ENCODE results near the gene ALG9.
"Not testable (repeated sequence)": the region's sequence is repeated elsewhere in the genome, so short reads cannot be mapped to it uniquely, and the experiment has no call there.

Gene ALG9

DNA sequence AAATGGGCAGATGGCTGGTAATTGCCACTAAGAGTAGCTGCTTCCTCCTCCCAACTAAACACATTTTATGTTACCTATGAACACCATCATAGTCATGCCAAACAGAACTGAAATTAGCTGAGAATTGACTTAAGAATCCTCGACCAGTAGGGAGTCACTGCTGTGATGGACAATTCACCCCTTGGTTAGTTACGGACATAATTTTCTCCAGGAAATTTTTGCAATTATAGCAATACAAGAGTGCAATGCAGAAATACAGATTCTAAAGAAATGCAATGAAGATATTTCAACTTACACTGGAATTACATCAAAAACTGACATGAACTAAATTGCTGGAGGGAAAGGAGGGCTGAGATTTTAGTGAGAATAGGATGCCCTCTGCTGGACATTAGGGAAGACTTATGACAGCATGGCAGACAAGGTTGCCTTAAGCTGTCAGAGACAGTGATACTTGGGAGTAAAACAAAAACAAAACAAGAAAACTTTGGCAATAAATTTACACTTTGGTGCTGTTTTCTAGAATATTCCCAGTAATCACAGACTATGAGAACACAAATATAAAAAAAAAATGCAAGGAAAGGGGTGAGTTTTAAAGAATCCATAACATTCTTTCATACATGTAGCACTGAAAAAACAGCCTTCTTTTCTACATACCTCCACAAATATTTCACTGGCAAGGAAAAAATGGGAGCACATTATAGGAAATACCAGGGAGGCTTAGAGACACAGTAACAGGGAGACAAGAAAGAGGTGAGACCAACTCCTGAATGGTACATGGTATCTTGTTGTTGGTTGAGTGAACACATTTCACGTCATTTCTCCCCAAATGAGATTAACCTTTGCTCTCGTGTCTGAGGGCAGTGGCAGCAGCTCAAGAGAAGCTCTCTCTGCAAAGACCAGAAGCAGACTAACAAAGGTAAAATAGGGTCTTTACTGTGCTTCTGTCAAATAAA lies 94.0 kb downstream of the ALG9 start:
- peak; percentile 86 for ATAC-seq
- DNase-seq = peak; percentile 14 to 21
- H3K27me3 Mint-ChIP-seq = no peaks in the 10 kb centered on the region
- H3K4me1 Mint-ChIP-seq = no peaks in the 10 kb centered on the region
- no peaks in the 10 kb centered on the region for H3K9me3 Mint-ChIP-seq
- H3K27ac Mint-ChIP-seq = no peak overlapping the region
- no peak overlapping the region for H3K4me3 Mint-ChIP-seq

DNA sequence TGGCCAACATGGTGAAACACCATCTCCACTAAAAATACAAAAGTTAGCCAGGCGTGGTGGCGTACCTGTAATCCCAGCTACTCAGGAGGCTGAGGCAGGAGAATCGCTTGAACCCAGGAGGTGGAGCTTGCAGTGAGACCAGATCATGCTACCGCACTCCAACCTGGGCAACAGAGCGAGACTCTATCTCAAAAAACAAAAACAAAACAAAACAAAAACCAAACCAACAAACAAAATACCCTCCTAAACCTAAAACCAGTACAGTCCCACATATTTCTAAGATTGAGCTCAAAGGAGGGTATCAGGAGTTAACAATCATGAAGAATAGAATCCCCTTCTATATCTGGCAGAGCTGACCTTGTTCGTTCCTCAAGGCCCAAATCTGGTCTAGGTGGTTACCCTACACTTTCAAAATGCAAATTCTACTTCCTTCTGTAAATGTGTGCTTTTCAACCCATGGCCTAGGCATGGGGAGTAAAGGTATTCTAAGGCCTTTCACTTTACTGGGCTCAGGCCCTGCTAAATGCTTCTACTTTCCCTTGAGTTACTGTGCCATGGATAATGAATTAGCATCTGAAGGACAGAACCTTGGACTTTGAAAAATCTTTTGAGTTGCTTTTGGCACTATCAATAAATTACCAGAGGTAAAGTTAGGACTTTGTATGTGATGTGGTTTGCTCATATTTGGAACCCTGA lies 94.8 kb downstream of the ALG9 start:
- H3K27ac Mint-ChIP-seq = no peak overlapping the region
- no peak overlapping the region for H3K4me3 Mint-ChIP-seq
- no peaks in the 10 kb centered on the region for H3K27me3 Mint-ChIP-seq
- H3K4me1 Mint-ChIP-seq = no peaks in the 10 kb centered on the region
- no peaks in the 10 kb centered on the region for H3K9me3 Mint-ChIP-seq
- DNase-seq = no peak
- no peak for ATAC-seq

- Mint-ChIP-seq H3K4me3 (no peak overlapping the region), H3K4me1 (no peaks in the 10 kb centered on the region), H3K9me3 (no peaks in the 10 kb centered on the region), H3K27ac (peak overlapping the region in 1 of 2 donors; percentile 19), H3K27me3 (no peaks in the 10 kb centered on the region)
- ATAC-seq (no peak), DNase-seq (no peak)
Measured at GRCh38 chr11:111774955-111775710, 96.2 kb downstream of the ALG9 start.

- no peaks in the 10 kb centered on the region for H3K27me3 Mint-ChIP-seq
- DNase-seq (no peak), ATAC-seq (no peak)
- no peak overlapping the region for H3K27ac Mint-ChIP-seq
- H3K4me3 Mint-ChIP-seq = no peak overlapping the region
- H3K4me1 Mint-ChIP-seq = no peaks in the 10 kb centered on the region
- no peaks in the 10 kb centered on the region for H3K9me3 Mint-ChIP-seq
Measured at GRCh38 chr11:111772535-111772934, 98.8 kb downstream of the ALG9 start.

- H3K9me3 Mint-ChIP-seq, H3K27me3 Mint-ChIP-seq, ATAC-seq, H3K27ac Mint-ChIP-seq, H3K4me3 Mint-ChIP-seq, DNase-seq, H3K4me1 Mint-ChIP-seq: not testable (repeated sequence)
Measured at GRCh38 chr11:111771205-111771604, 100.2 kb downstream of the ALG9 start.

DNA sequence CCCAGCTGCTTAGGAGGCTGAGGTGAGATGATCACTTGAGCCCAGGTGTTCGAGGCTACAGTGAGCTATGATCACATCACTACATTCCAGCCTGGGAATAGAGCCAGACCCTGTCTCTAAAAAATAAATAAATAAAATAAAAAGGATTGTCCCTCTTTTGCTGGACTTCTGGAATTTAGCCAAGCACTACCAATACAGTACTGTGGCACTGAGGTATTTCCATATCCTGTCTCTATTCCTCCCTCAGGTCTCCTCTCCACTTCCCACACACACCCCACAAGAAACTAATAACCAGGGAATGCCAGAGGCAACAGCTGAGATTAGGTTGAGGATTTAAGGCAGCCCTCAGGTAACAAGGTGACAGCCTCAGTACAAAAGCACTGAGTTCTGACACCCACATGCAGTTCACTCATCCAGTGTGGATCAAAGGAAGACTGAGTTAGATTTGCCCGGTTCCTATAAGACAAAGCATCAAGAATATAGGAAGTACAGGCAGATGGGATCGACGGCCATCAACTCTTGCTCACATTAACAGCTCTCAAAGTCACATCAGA lies 100.7 kb downstream of the ALG9 start:
- DNase-seq (no peak), ATAC-seq (no peak)
- Mint-ChIP-seq H3K27me3 (no peaks in the 10 kb centered on the region), H3K4me3 (no peak overlapping the region), H3K4me1 (peaks cover 10% of the 10 kb centered on the region), H3K27ac (no peak overlapping the region), H3K9me3 (no peaks in the 10 kb centered on the region)

GRCh38 chr11:111766834-111767142 lies 104.6 kb downstream of the ALG9 start:
- H3K9me3 Mint-ChIP-seq = no peaks in the 10 kb centered on the region
- DNase-seq (no peak), ATAC-seq (no peak)
- H3K4me1 Mint-ChIP-seq = peaks cover 38% of the 10 kb centered on the region
- H3K27me3 Mint-ChIP-seq = no peaks in the 10 kb centered on the region
- peak overlapping the region; percentile 95 to 100 for H3K4me3 Mint-ChIP-seq
- peak overlapping the region; percentile 72 to 99 for H3K27ac Mint-ChIP-seq

- H3K27me3 Mint-ChIP-seq = no peaks in the 10 kb centered on the region
- H3K9me3 Mint-ChIP-seq = no peaks in the 10 kb centered on the region
- H3K4me3 Mint-ChIP-seq = peak within 1 kb of the TSS; percentile 95 to 100
- ATAC-seq (peak; percentile 96), DNase-seq (peak; percentile 72 to 74)
- peak within 1 kb of the TSS; percentile 97 to 99 for H3K27ac Mint-ChIP-seq
- peaks cover 38% of the 10 kb centered on the region for H3K4me1 Mint-ChIP-seq
Measured at GRCh38 chr11:111765984-111766833, 105.2 kb downstream of the ALG9 start, which contains the start of gene PPP2R1B. Gene PPP2R1B (minus strand): TSS chr11:111766389. CDS start chr11:111766361, 28 bp downstream.

GRCh38 chr11:111765320-111765983 lies 105.9 kb downstream of the ALG9 start:
- Mint-ChIP-seq H3K27me3 (no peaks in the 10 kb centered on the region), H3K9me3 (no peaks in the 10 kb centered on the region), H3K4me3 (peak overlapping the region; percentile 95 to 100), H3K4me1 (peaks cover 38% of the 10 kb centered on the region), H3K27ac (peak overlapping the region; percentile 97 to 99)
- ATAC-seq (no peak), DNase-seq (no peak)

DNA sequence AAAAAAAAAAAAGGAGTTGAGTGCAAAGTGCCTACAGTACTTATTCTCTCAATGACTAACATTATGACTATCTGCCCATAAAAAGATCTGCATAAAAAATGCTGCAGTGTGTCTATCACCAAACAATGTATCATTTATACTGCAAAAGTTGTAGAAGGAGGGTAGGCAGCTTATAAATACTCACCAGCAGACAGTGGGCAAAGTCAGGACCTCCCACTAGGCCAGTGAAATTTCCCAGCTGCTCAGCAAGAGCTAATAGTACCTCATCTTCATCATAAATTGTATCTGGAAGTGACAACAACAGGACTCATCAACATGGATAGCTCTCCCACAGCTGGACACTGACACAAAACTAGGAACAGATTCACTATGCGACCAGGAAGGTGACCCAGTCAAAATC lies 106.8 kb downstream of the ALG9 start:
- Mint-ChIP-seq H3K9me3 (no peaks in the 10 kb centered on the region), H3K27ac (no peak overlapping the region)

GRCh38 chr11:111762981-111763643 lies 108.3 kb downstream of the ALG9 start:
- DNase-seq (no peak), ATAC-seq (no peak)
- Mint-ChIP-seq H3K9me3 (no peaks in the 10 kb centered on the region), H3K4me1 (peaks cover 38% of the 10 kb centered on the region), H3K27ac (no peak overlapping the region), H3K27me3 (no peaks in the 10 kb centered on the region), H3K4me3 (no peak overlapping the region)

More for the DNA sequence above, 106.8 kb downstream of the ALG9 start:
- DNase-seq (no peak), ATAC-seq (no peak)
- H3K27me3 Mint-ChIP-seq = no peaks in the 10 kb centered on the region
- peak overlapping the region; percentile 95 to 100 for H3K4me3 Mint-ChIP-seq
- peaks cover 38% of the 10 kb centered on the region for H3K4me1 Mint-ChIP-seq

- Mint-ChIP-seq H3K4me3 (no peak overlapping the region), H3K9me3 (no peaks in the 10 kb centered on the region), H3K27ac (peak overlapping the region in 1 of 2 donors; percentile 37), H3K27me3 (no peaks in the 10 kb centered on the region), H3K4me1 (peaks cover 38% of the 10 kb centered on the region)
- ATAC-seq (no peak), DNase-seq (no peak)
Measured at GRCh38 chr11:111762526-111762925, 108.9 kb downstream of the ALG9 start.

GRCh38 chr11:111761036-111761435 lies 110.3 kb downstream of the ALG9 start:
- H3K27me3 Mint-ChIP-seq = no peaks in the 10 kb centered on the region
- no peaks in the 10 kb centered on the region for H3K9me3 Mint-ChIP-seq
- DNase-seq (no peak), ATAC-seq (no peak)
- peaks cover 28% of the 10 kb centered on the region for H3K4me1 Mint-ChIP-seq
- H3K27ac Mint-ChIP-seq = no peak overlapping the region
- H3K4me3 Mint-ChIP-seq = no peak overlapping the region

Measured in stimulated activated naive CD8-positive, alpha-beta T cell treated with anti-CD3 and anti-CD28 coated beads, Interleukin-15, amount 100 ng/mL, for 72 hours (primary cell).